ENCODE data around the gene TXK. TPM values are rescaled to one million over a fixed set of nuclear protein-coding genes. Genes with fewer than 3 reads are reported as not detected.

TXK gene
- total and polyA plus RNA-seq, 2 donors from 2014 or later = 0.26 to 7.9 TPM

GRCh38 chr4:48047896-48048295 lies 86.2 kb downstream of the TXK start:
- H3K9ac ChIP-seq (ENCODE audit: low read length in 3 of 3) = no peak overlapping the region
- H3K27me3 ChIP-seq (ENCODE audit: control insufficient read depth, insufficient read depth, low read length) = no peaks in the 10 kb centered on the region
- H3K4me1 ChIP-seq (ENCODE audit: control insufficient read depth in 2 of 3, insufficient read depth in 2 of 3, low read depth in 1 of 3, low read length in 3 of 3) = peaks cover 0 to 11% (median 4%) of the 10 kb centered on the region in 3 donors
- peak overlapping the region in 1 of 2 donors; percentile 5 for H3K27ac ChIP-seq (ENCODE audit: low read depth in 2 of 2, low read length in 2 of 2)
- intact Hi-C loops (cut with DNase I) = no loop called here
- no peaks in the 10 kb centered on the region for H3K36me3 ChIP-seq (ENCODE audit: control insufficient read depth in 2 of 3, insufficient read depth in 3 of 3, low read length in 3 of 3)
- H3K4me3 ChIP-seq (ENCODE audit: low read length in 3 of 3) = no peak overlapping the region
- TF ChIP-seq CTCF (IDR thresholded peaks at IDR 0.05; ENCODE audit: borderline replicate concordance, extremely low read depth, insufficient read depth) = no peak
- H3K9me3 ChIP-seq (ENCODE audit: control insufficient read depth in 2 of 3, insufficient read depth in 1 of 3, low read length in 3 of 3) = no peaks in the 10 kb centered on the region
- FAIRE-seq (no peak), DNase-seq (no peak)

- H3K4me1 ChIP-seq (ENCODE audit: control insufficient read depth in 2 of 3, insufficient read depth in 2 of 3, low read depth in 1 of 3, low read length in 3 of 3) = peaks cover 0 to 12% (median 4%) of the 10 kb centered on the region in 3 donors
- DNase-seq (no peak), FAIRE-seq (no peak)
- no peaks in the 10 kb centered on the region for H3K27me3 ChIP-seq (ENCODE audit: control insufficient read depth, insufficient read depth, low read length)
- intact Hi-C loops (cut with DNase I) = no loop called here
- no peak overlapping the region for H3K4me3 ChIP-seq (ENCODE audit: low read length in 3 of 3)
- H3K9ac ChIP-seq (ENCODE audit: low read length in 3 of 3) = no peak overlapping the region
- TF ChIP-seq CTCF (IDR thresholded peaks at IDR 0.05; ENCODE audit: borderline replicate concordance, extremely low read depth, insufficient read depth) = no peak
- H3K36me3 ChIP-seq (ENCODE audit: control insufficient read depth in 2 of 3, insufficient read depth in 3 of 3, low read length in 3 of 3) = no peaks in the 10 kb centered on the region
- H3K9me3 ChIP-seq (ENCODE audit: control insufficient read depth in 2 of 3, insufficient read depth in 1 of 3, low read length in 3 of 3) = no peaks in the 10 kb centered on the region
- peak overlapping the region in 1 of 2 donors; percentile 1 for H3K27ac ChIP-seq (ENCODE audit: low read depth in 2 of 2, low read length in 2 of 2)
These were observed 86.6 kb downstream of the TXK start for GRCh38 chr4:48047421-48047844.

GRCh38 chr4:48046059-48046458 lies 88.0 kb downstream of the TXK start:
- no peak for FAIRE-seq
- peaks cover 0 to 15% (median 4%) of the 10 kb centered on the region in 3 donors for H3K4me1 ChIP-seq (ENCODE audit: control insufficient read depth in 2 of 3, insufficient read depth in 2 of 3, low read depth in 1 of 3, low read length in 3 of 3)
- H3K27me3 ChIP-seq (ENCODE audit: control insufficient read depth, insufficient read depth, low read length) = no peaks in the 10 kb centered on the region
- H3K9me3 ChIP-seq (ENCODE audit: control insufficient read depth in 2 of 3, insufficient read depth in 1 of 3, low read length in 3 of 3) = no peaks in the 10 kb centered on the region
- no peaks in the 10 kb centered on the region for H3K36me3 ChIP-seq (ENCODE audit: control insufficient read depth in 2 of 3, insufficient read depth in 3 of 3, low read length in 3 of 3)
- no peak overlapping the region for H3K27ac ChIP-seq (ENCODE audit: low read depth in 2 of 2, low read length in 2 of 2)
- no peak overlapping the region for H3K9ac ChIP-seq (ENCODE audit: low read length in 3 of 3)
- H3K4me3 ChIP-seq (ENCODE audit: low read length in 3 of 3) = no peak overlapping the region
- TF ChIP-seq CTCF (IDR thresholded peaks at IDR 0.05; ENCODE audit: borderline replicate concordance, extremely low read depth, insufficient read depth) = no peak
- DNase-seq = no peak
- intact Hi-C loops (cut with DNase I) = no loop called here

- TF ChIP-seq CTCF (IDR thresholded peaks at IDR 0.05; ENCODE audit: borderline replicate concordance, extremely low read depth, insufficient read depth) = no peak
- H3K4me1 ChIP-seq (ENCODE audit: control insufficient read depth in 2 of 3, insufficient read depth in 2 of 3, low read depth in 1 of 3, low read length in 3 of 3) = peaks cover 0 to 15% (median 4%) of the 10 kb centered on the region in 3 donors
- H3K4me3 ChIP-seq (ENCODE audit: low read length in 3 of 3) = no peak overlapping the region
- H3K9me3 ChIP-seq (ENCODE audit: control insufficient read depth in 2 of 3, insufficient read depth in 1 of 3, low read length in 3 of 3) = no peaks in the 10 kb centered on the region
- no peak overlapping the region for H3K9ac ChIP-seq (ENCODE audit: low read length in 3 of 3)
- intact Hi-C loops (cut with DNase I) = no loop called here
- DNase-seq (no peak), FAIRE-seq (no peak)
- no peaks in the 10 kb centered on the region for H3K36me3 ChIP-seq (ENCODE audit: control insufficient read depth in 2 of 3, insufficient read depth in 3 of 3, low read length in 3 of 3)
- H3K27ac ChIP-seq (ENCODE audit: low read depth in 2 of 2, low read length in 2 of 2) = no peak overlapping the region
- H3K27me3 ChIP-seq (ENCODE audit: control insufficient read depth, insufficient read depth, low read length) = no peaks in the 10 kb centered on the region
These were observed 89.8 kb downstream of the TXK start for GRCh38 chr4:48044298-48044697.

All from kidney (tissue), 14 donors.